Left lung (tissue), 10 donors: Measurements from ENCODE around the gene PITPNM3. TPM values are rescaled to one million over a fixed set of nuclear protein-coding genes. Genes with fewer than 3 reads are reported as not detected.

Source experiments
- ATAC-seq: fragments of 200-7000 bp; cut with Tn5 transposase; one replicate; pipeline ENCODE4 v1.9.1; 2020; ENCODE audit warnings: moderate library complexity
- DNase-seq, 4 donors: peaks; one replicate each; pipeline ENCODE4 v3.0.0-alpha.2; 2013 to 2020
- H3K27ac ChIP-seq, 2 donors: fragments of 200-600 bp; sonication (generic) in 1 of 2; one replicate each; pipeline versions ENCODE4 v1.5.0 to v1.8.0; 2020 to 2021
- H3K27me3 ChIP-seq, 2 donors: fragments of 200-600 bp; sonication (generic) in 1 of 2; one replicate each; pipeline versions ENCODE4 v1.5.0 to v1.8.0; 2020 to 2021
- H3K36me3 ChIP-seq, 2 donors: fragments of 200-600 bp; sonication (generic) in 1 of 2; one replicate each; pipeline versions ENCODE4 v1.5.0 to v1.8.0; 2020 to 2021
- H3K4me1 ChIP-seq, 2 donors: fragments of 200-600 bp; one replicate each; pipeline ENCODE4 v1.8.0; 2021
- H3K4me3 ChIP-seq, 2 donors: fragments of 200-600 bp; sonication (generic) in 1 of 2; one replicate each; pipeline versions ENCODE4 v1.5.0 to v1.8.0; 2020 to 2021; ENCODE audit warnings: mild to moderate bottlenecking in 1 of 2
- H3K9me3 ChIP-seq, 2 donors: fragments of 200-600 bp; sonication (generic) in 1 of 2; one replicate each; pipeline versions ENCODE4 v1.5.0 to v1.8.0; 2020 to 2021
- intact Hi-C, 2 donors: fragments of 100-400 bp; cut with DNase I; formaldehyde crosslinking; loops; one replicate each; pipeline versions ENCODE4 v1.11.2 to v1.14.2; 2022
- polyA plus RNA-seq, 6 donors: library from polyadenylated mRNA; unstranded; fragments of 120-200 nt; gene quantifications; one replicate each; pipeline ENCODE4 v1.2.1, GENCODE V29; 2013; ENCODE audit not compliant: insufficient read length in 6 of 6
- total RNA-seq, 2 donors: library from RNA; stranded (reverse); fragmentation: NEBNext Ultra II Directional; extraction: Animal tissue kit (Norgen Biotek cat#: 25700); gene quantifications; one replicate each; pipeline ENCODE4 v1.2.1, GENCODE V29; 2021
- TF ChIP-seq, protein P1 (sequence below), 2 donors: fragments of 200-600 bp; sonication (generic) in 1 of 2; IDR thresholded peaks; one replicate each; pipeline versions ENCODE4 v1.5.0 to v1.8.0; 2021; ENCODE audit warnings: antibody characterized with exemption in 2 of 2
- donor health status: DM: no; HTN: yes; CAD: no.
- donor health status: DM: no; HTN: no; CAD: no.

The PITPNM3 gene
- total and polyA plus RNA-seq, 8 donors, result 3.6 to 13.8 (median 5.8) TPM

DNA sequence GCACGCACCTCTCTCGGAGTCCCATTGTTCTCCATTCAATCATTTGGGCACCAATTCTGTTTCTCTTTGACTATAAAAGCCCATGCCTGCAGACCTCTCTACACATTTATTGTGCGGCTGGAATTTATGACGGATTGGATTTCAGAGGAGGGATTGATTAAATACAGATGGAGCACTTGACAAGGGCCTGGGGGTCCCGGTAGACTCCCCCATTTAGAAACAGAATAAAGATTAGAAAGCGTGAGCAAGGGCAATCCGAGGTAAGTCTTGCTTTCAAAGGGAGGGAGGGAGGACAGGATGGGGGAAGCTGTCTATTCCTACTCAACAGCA, 15.1 kb upstream of the PITPNM3 start:
- Histone ChIP-seq H3K27ac (no peak overlapping the region), H3K4me1 (peaks cover 0 to 18% of the 10 kb centered on the region in 2 donors), H3K27me3 (no peaks in the 10 kb centered on the region), H3K36me3 (no peaks in the 10 kb centered on the region), H3K4me3 (no peak overlapping the region), H3K9me3 (no peaks in the 10 kb centered on the region)
- intact Hi-C loops, result no loop called here
- DNase-seq (no peak), ATAC-seq (no peak)
- TF ChIP-seq, protein P1, sequence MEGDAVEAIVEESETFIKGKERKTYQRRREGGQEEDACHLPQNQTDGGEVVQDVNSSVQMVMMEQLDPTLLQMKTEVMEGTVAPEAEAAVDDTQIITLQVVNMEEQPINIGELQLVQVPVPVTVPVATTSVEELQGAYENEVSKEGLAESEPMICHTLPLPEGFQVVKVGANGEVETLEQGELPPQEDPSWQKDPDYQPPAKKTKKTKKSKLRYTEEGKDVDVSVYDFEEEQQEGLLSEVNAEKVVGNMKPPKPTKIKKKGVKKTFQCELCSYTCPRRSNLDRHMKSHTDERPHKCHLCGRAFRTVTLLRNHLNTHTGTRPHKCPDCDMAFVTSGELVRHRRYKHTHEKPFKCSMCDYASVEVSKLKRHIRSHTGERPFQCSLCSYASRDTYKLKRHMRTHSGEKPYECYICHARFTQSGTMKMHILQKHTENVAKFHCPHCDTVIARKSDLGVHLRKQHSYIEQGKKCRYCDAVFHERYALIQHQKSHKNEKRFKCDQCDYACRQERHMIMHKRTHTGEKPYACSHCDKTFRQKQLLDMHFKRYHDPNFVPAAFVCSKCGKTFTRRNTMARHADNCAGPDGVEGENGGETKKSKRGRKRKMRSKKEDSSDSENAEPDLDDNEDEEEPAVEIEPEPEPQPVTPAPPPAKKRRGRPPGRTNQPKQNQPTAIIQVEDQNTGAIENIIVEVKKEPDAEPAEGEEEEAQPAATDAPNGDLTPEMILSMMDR (IDR thresholded peaks at IDR 0.05), result no peak

DNA sequence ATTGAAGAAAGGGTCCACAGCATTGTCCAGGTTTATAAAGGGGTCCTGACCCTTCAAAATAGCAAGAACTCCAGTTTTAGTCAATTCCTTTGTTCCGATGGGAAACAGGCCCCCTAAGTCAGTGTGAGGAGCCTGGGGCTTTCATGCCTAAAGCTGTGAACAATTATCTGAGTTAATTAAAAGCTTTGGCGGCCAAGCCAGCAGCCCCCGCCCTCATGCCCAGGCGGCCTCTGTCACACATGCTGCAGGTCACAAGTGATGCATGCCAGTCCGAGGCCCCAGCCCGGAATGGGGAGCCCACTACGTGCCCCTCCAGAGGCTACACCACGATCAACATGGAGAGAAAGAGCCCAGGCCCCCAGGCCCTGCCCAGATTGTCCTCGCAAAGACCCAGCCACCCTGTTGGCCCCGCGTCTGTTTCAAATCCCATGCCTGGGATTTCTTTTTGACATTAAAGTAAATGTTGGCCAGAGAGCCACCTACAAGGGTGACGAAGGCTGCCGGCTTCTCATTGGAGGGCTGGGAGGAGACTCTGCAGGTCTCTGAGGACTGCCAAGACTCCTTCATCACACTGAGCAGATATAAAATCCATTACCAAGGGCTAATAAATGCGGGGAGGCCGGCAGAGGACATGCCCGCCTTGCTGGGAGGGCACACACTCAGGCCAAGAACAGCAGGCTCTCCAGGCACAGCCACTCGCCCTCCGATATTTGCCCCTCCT, 14.5 kb upstream of the PITPNM3 start:
- no peak for ATAC-seq
- Histone ChIP-seq H3K9me3 (no peaks in the 10 kb centered on the region), H3K36me3 (no peaks in the 10 kb centered on the region), H3K4me1 (peaks cover 0 to 13% of the 10 kb centered on the region in 2 donors), H3K27me3 (no peaks in the 10 kb centered on the region), H3K4me3 (no peak overlapping the region), H3K27ac (no peak overlapping the region)
- TF ChIP-seq, protein P1 (IDR thresholded peaks at IDR 0.05), result no peak
- DNase-seq, result no peak
- intact Hi-C loops, result no loop called here

DNA sequence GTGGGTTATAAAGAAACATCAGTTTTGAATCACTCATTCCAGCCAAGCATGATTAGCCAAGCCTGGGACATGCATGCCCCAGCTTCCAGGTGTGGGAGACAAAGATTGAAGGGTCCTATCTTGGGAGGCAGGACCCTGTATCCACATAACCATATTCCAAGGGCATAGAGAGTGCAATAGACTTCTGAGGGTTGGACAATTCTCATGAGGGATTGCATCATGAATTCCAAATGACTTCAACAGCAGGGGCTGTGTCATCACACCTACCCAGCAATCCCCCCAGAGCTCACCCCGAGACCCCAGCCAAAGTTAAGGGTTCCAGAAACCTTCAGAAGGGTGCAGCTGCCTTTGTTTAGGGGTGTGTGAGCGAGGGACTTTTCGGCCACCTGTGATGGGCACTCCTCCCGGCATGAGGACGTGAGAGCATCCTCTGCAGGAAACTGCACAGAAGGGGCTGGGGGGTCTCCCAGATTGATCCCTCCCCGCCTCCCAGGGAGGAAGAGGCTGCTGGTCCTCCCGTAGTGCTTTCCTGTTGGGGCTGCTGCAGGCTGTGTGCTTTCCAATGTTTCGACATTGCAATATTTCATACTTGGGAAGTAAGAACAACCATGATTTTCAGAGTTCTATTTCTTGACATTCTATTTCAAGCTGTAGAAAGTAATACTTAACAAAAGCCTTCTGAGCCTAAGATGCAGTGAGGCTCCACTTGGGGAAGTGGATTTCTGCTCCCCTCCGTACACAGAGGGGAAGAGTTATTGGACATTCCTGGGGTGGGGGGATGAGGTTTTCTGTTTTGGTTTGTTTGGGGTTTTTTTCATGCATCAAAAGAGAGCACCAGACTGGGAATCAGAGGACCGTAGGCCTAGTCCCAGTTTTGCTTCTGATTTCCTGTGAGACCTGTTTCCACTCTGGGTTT, 13.3 kb upstream of the PITPNM3 start:
- no peaks in the 10 kb centered on the region for H3K27me3 ChIP-seq
- intact Hi-C loops, result no loop called here
- TF ChIP-seq, protein P1 (IDR thresholded peaks at IDR 0.05), result no peak
- peaks cover 0 to under 1% of the 10 kb centered on the region in 2 donors for H3K4me1 ChIP-seq
- no peaks in the 10 kb centered on the region for H3K9me3 ChIP-seq
- no peak overlapping the region for H3K4me3 ChIP-seq
- no peaks in the 10 kb centered on the region for H3K36me3 ChIP-seq
- ATAC-seq, result no peak
- no peak overlapping the region for H3K27ac ChIP-seq
- DNase-seq, result no peak

DNA sequence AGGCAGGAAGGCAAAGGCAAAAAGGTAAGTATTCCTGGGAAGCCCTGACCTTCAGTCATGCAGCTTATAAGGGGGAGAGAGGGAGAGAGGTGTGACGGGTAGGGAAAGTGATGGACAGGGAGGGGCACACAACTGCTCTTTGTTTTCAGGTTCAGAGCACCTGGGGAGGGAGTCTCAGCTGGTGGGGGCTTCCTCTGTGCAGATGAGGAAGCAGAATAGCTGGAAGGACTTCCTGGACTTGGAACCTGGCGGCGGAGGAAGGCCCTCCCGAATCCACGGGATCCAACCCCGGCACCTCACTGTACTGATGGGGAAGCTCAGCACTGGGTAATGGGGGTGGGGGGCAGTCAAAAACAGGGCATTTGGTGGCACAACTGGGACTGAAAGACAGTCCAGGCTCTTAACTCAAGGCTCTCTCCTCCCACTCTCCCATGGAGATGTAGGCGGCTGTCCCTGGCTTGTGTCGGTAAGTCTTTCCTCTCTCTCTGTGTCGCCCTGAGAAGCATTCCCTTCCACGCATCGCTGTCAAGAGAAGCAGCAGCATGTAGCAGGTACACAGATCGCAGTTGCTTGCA, 11.9 kb upstream of the PITPNM3 start:
- no peak overlapping the region for H3K4me3 ChIP-seq
- H3K36me3 ChIP-seq, result no peaks in the 10 kb centered on the region
- no peak overlapping the region for H3K27ac ChIP-seq
- no peaks in the 10 kb centered on the region for H3K27me3 ChIP-seq
- DNase-seq (no peak), ATAC-seq (no peak)
- TF ChIP-seq, protein P1 (IDR thresholded peaks at IDR 0.05), result no peak
- H3K9me3 ChIP-seq, result no peaks in the 10 kb centered on the region
- intact Hi-C loops, result no loop called here
- no peaks in the 10 kb centered on the region for H3K4me1 ChIP-seq
